SU-DHL-6 (cell line): ENCODE data around the gene OXER1.
A peak's percentile ranks its signal among the peaks of the same experiment; 100 is the strongest.

Experiments
- H2AFZ ChIP-seq: fragments of 200-600 bp; sonication (generic); 2 replicates; pipeline ENCODE4 v1.6.1; 2014; ENCODE audit warnings: low read depth, mild to moderate bottlenecking, moderate library complexity, mixed read lengths, antibody characterized with exemption, low read length; ENCODE audit not compliant: severe bottlenecking
- H3F3A ChIP-seq: fragments of 200-600 bp; shearing (Covaris generic); 2 replicates; pipeline ENCODE4 v1.6.0; 2016; ENCODE audit warnings: antibody characterized with exemption, mild to moderate bottlenecking; ENCODE audit not compliant: insufficient read depth
- H3K27ac ChIP-seq: fragments of 200-600 bp; sonication (generic); 2 replicates; pipeline ENCODE4 v1.5.1; 2016; ENCODE audit warnings: low read depth, mild to moderate bottlenecking, low read length, moderate library complexity, mixed read lengths
- H3K27me3 ChIP-seq: fragments of 200-600 bp; sonication (generic), shearing (Covaris generic); 2 replicates; pipeline ENCODE4 v1.6.0; 2014; ENCODE audit warnings: mild to moderate bottlenecking, low read length
- H3K36me3 ChIP-seq: fragments of 200-600 bp; sonication (generic); 2 replicates; pipeline ENCODE4 v1.6.1; 2014; ENCODE audit warnings: mild to moderate bottlenecking, low read length, mixed read lengths
- H3K4me2 ChIP-seq: fragments of 300-600, 200-600 bp; shearing (Covaris generic), sonication (generic); 2 replicates; pipeline ENCODE4 v1.6.0; 2014; ENCODE audit warnings: low read length, low read depth, mild to moderate bottlenecking; ENCODE audit not compliant: poor library complexity, severe bottlenecking
- H3K4me3 ChIP-seq: fragments of 200-600 bp; sonication (generic); 2 replicates; pipeline ENCODE4 v1.5.1; 2014; ENCODE audit warnings: antibody characterized with exemption, low read length, mild to moderate bottlenecking, mixed read lengths; ENCODE audit not compliant: insufficient read depth, poor library complexity, severe bottlenecking
- H3K79me2 ChIP-seq: fragments of 200-600 bp; sonication (generic); 2 replicates; pipeline ENCODE4 v1.6.1; 2014; ENCODE audit warnings: mild to moderate bottlenecking, low read length, moderate library complexity; ENCODE audit not compliant: insufficient read depth
- H3K9ac ChIP-seq: fragments of 200-600 bp; sonication (generic); 2 replicates; pipeline ENCODE4 v1.7.0; 2014; ENCODE audit warnings: mild to moderate bottlenecking, low read length
- H3K9me2 ChIP-seq: fragments of 200-600 bp; sonication (generic); replicated peaks from 2 replicates; pipeline ENCODE4 v1.6.1; 2014; ENCODE audit warnings: low read length; ENCODE audit not compliant: insufficient read depth
- H3K9me3 ChIP-seq: fragments of 200-600 bp; sonication (generic); 2 replicates; pipeline ENCODE4 v1.6.1; 2014; ENCODE audit warnings: low read length, mixed read lengths; ENCODE audit not compliant: insufficient read depth
- H4K20me1 ChIP-seq: fragments of 200-600 bp; sonication (generic); 2 replicates; pipeline ENCODE4 v1.6.1; 2014; ENCODE audit warnings: low read depth, mild to moderate bottlenecking, antibody characterized with exemption, low read length, moderate library complexity, mixed read lengths
- EZH2phosphoT487 ChIP-seq: fragments of 200-600 bp; sonication (generic), shearing (Covaris generic); conservative IDR thresholded peaks from 2 replicates; pipeline ENCODE4 v1.6.1; 2018; ENCODE audit warnings: mild to moderate bottlenecking, antibody characterized with exemption, low read length, moderate library complexity, mixed read lengths
- TF ChIP-seq, protein P1 (sequence below): fragments of 200-600 bp; sonication (generic); IDR thresholded peaks from one replicate; pipeline ENCODE4 v1.5.1; 2017; ENCODE audit warnings: antibody characterized with exemption, mild to moderate bottlenecking, low read length, moderate library complexity; ENCODE audit not compliant: insufficient read depth, poor library complexity, severe bottlenecking

Gene OXER1

DNA sequence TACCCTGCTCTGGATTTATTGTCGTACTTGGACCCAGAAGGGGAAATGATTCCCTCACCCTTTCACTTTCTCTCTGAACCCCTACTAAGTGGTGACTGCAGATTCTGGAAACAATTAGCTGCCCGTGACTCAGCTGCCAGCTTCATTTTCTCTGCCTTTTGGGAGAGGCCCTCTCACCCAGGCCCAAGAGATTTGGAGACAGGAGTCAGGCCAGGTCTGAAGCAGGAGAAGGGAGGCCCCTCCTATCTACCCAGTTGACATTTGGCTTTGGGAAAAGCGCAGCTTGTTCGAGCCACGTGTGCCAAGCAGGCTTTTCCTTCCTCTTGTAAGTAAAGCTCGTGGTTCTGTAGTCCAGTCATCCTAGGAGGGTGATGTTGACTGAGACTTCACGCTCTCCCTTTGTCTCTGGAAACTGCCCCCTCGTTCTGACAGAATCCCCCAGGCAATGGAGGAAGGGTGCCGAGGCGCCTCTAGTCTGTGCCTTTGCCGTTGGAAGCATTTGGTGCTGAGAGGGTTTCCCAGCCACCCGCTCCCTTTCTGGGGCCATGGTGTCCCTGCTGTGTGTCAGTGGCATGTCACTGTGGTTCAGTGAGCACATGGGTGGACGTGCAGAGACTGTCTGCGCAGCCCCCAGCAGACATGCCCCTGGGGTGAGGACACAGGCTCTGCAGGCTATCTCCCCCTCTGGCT lies 8.6 kb downstream of the OXER1 start:
- H3K36me3 ChIP-seq = no peaks in the 10 kb centered on the region

DNA sequence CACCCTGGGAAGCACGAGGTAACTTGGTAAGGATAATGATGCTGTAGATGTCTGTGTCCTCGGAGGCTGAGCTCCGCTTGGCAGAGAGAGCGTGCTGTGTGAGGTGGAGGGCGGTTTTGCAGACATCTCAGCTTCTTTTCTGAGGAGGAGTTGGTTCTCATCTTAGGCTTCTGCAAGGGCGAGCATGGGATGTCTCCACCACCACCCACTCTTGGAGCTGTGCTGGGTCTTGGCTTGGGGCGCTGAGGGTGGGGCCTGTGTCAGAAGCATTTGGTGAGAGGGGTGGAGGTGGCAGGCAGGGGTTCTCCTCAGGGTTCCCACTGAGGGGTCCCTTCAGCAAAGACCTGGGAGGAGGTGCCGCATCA lies 9.2 kb downstream of the OXER1 start:
- H3K9me2 ChIP-seq = no peaks in the 10 kb centered on the region

More for the DNA sequence above, 8.6 kb downstream of the OXER1 start:
- no peak overlapping the region for H2AFZ ChIP-seq
- peaks cover 12% of the 10 kb centered on the region for H3F3A ChIP-seq
- no peak overlapping the region for H3K9ac ChIP-seq
- H3K9me2 ChIP-seq = no peaks in the 10 kb centered on the region
- no peak overlapping the region for H3K27ac ChIP-seq
- no peaks in the 10 kb centered on the region for H3K27me3 ChIP-seq
- H3K79me2 ChIP-seq = no peaks in the 10 kb centered on the region
- no peaks in the 10 kb centered on the region for H3K9me3 ChIP-seq
- TF ChIP-seq EZH2phosphoT487 = no peak
- TF ChIP-seq, protein P1, sequence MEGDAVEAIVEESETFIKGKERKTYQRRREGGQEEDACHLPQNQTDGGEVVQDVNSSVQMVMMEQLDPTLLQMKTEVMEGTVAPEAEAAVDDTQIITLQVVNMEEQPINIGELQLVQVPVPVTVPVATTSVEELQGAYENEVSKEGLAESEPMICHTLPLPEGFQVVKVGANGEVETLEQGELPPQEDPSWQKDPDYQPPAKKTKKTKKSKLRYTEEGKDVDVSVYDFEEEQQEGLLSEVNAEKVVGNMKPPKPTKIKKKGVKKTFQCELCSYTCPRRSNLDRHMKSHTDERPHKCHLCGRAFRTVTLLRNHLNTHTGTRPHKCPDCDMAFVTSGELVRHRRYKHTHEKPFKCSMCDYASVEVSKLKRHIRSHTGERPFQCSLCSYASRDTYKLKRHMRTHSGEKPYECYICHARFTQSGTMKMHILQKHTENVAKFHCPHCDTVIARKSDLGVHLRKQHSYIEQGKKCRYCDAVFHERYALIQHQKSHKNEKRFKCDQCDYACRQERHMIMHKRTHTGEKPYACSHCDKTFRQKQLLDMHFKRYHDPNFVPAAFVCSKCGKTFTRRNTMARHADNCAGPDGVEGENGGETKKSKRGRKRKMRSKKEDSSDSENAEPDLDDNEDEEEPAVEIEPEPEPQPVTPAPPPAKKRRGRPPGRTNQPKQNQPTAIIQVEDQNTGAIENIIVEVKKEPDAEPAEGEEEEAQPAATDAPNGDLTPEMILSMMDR = no peak
- H3K4me2 ChIP-seq = no peak overlapping the region
- H3K4me3 ChIP-seq = no peak overlapping the region
- no peaks in the 10 kb centered on the region for H4K20me1 ChIP-seq

DNA sequence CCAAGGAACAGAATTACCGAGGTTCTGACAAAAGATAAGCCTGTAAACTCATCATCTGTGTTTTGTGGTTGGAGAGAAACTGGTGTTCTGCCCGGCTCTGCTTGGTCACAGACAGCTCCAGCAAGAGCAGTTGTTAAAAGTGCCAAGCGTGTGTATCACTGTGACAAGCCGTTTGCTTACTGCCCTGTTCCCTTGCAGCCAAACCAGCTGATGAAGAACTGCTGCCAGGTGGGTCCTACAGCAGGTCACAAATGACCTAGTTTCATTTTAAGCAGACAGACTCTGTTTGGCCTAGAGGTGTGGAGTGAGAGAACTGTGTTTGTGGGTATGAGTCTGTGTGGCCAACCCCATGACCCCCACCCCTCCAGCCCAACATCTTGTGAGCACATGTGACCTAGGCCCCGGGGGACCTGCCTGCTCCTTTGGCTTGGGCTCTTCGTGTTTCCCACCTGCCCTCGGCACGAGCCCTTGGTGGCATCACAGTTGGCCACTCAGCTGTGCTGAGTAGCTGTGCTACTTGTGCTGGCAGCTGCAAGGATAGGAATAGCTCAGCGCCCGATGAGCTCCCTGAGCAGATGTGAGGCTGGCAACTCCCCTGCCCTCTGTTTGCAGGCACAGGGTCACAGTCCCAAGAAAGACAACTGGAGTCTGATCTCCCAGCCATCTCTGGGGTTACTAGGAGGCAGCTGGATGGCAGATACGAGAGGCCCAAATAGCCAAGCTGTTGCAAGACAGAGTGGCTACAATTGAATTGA lies 9.7 kb downstream of the OXER1 start:
- H3K9me3 ChIP-seq = no peaks in the 10 kb centered on the region
- H3K4me3 ChIP-seq = no peak overlapping the region
- H2AFZ ChIP-seq = no peak overlapping the region
- peak overlapping the region; percentile 15 for H3K4me2 ChIP-seq
- H3K9ac ChIP-seq = no peak overlapping the region
- TF ChIP-seq, protein P1 = no peak
- no peak for TF ChIP-seq EZH2phosphoT487
- H3K27me3 ChIP-seq = no peaks in the 10 kb centered on the region
- H3F3A ChIP-seq = peaks cover 12% of the 10 kb centered on the region
- H3K79me2 ChIP-seq = no peaks in the 10 kb centered on the region
- H3K27ac ChIP-seq = peak overlapping the region; percentile 61
- no peaks in the 10 kb centered on the region for H3K9me2 ChIP-seq
- H3K36me3 ChIP-seq = no peaks in the 10 kb centered on the region
- no peaks in the 10 kb centered on the region for H4K20me1 ChIP-seq

More for the DNA sequence above, 9.2 kb downstream of the OXER1 start:
- H3K36me3 ChIP-seq = no peaks in the 10 kb centered on the region
- H3F3A ChIP-seq = peaks cover 12% of the 10 kb centered on the region
- H3K4me2 ChIP-seq = no peak overlapping the region
- no peak overlapping the region for H2AFZ ChIP-seq
- no peak overlapping the region for H3K9ac ChIP-seq
- no peak overlapping the region for H3K4me3 ChIP-seq
- H4K20me1 ChIP-seq = no peaks in the 10 kb centered on the region
- no peak for TF ChIP-seq EZH2phosphoT487
- no peaks in the 10 kb centered on the region for H3K27me3 ChIP-seq
- no peaks in the 10 kb centered on the region for H3K79me2 ChIP-seq
- H3K27ac ChIP-seq = peak overlapping the region; percentile 61
- H3K9me3 ChIP-seq = no peaks in the 10 kb centered on the region
